HepG2 (cell line): ENCODE measurements around the gene PKP3. TPM values are rescaled to one million over a fixed set of nuclear protein-coding genes. Genes with fewer than 3 reads are reported as not detected.

ENCODE experiments used
- ATAC-seq: fragments of 200-7000 bp; cut with Tn5 transposase; 3 replicates; pipeline ENCODE4 v1.9.1; 2020; ENCODE audit warnings: mild to moderate bottlenecking, moderate library complexity
- BruUV-seq: library from RNA; stranded (reverse); fragments of 400-500 nt; replicated peaks from 2 replicates; lab custom pipeline; 2021; lab: Mats Ljungman, UMichigan
- CTCF ChIA-PET: fragments of 300-600 bp; formaldehyde crosslinking; extraction: SDS; loops from one replicate; lab custom pipeline; 2021; ENCODE audit warnings: low total read pairs, inconsistent platforms, low intra/inter-chr PET ratio; lab: Yijun Ruan, JAX
- POLR2A ChIA-PET: fragments of 350-600 bp; sonication (Branson Sonifier 250); formaldehyde crosslinking; loops from one replicate; lab custom pipeline; 2020; ENCODE audit warnings: antibody characterized with exemption, inconsistent platforms; lab: Yijun Ruan, JAX
- DNase-seq: peaks from one replicate; pipeline ENCODE4 v3.0.0-alpha.2; 2015; ENCODE audit warnings: low spot score
- FAIRE-seq: peaks from 3 replicates; lab custom pipeline; 2011; peaks lifted over from hg19 to GRCh38; lab: Jason Lieb, UNC
- H2AFZ ChIP-seq: one replicate; pipeline ENCODE4 v1.6.1; 2011; ENCODE audit warnings: low read length, inconsistent platforms
- H3K27ac ChIP-seq: fragments of 300-600 bp; 3 replicates; pipeline ENCODE4 v1.8.0; 2011; ENCODE audit warnings: mixed run types, mild to moderate bottlenecking, mixed read lengths, low read length, inconsistent platforms; ENCODE audit not compliant: insufficient read depth; ENCODE audit errors: extremely low read length
- H3K27me3 ChIP-seq, 2 experiments: fragments of 200-600 bp in 1 of 2; 2 replicates in 1 of 2; 3 replicates in 1 of 2; pipeline versions ENCODE4 v1.6.0 to v1.8.0; 2011; ENCODE audit warnings: low read length in 2 of 2, mild to moderate bottlenecking in 2 of 2, moderate library complexity in 2 of 2, inconsistent platforms in 1 of 2; ENCODE audit not compliant: insufficient read depth in 2 of 2, control insufficient read depth in 1 of 2
- H3K36me3 ChIP-seq, 2 experiments: fragments of 200-600 bp in 1 of 2; replicated peaks in 1 of 2; 2 replicates in 1 of 2; 3 replicates in 1 of 2; pipeline versions ENCODE4 v1.5.1 to v1.8.0; 2011; ENCODE audit warnings: low read length in 2 of 2, inconsistent platforms in 1 of 2; ENCODE audit not compliant: insufficient read depth in 2 of 2, control insufficient read depth in 1 of 2
- H3K4me1 ChIP-seq: 2 replicates; pipeline ENCODE4 v1.5.1; 2012; ENCODE audit warnings: low read length, inconsistent platforms; ENCODE audit not compliant: insufficient read depth
- H3K4me2 ChIP-seq: 2 replicates; pipeline ENCODE4 v1.6.0; 2011; ENCODE audit warnings: low read depth, low read length, inconsistent platforms
- H3K4me3 ChIP-seq, 3 experiments: fragments of 200-600 bp in 1 of 3; sonication (generic), shearing (Covaris generic) in 1 of 3; replicated peaks in 1 of 3; 2 replicates each; pipeline ENCODE4 v1.5.1; 2011 to 2016; ENCODE audit warnings: low read length in 3 of 3, inconsistent platforms in 2 of 3, low read depth in 2 of 3, mild to moderate bottlenecking in 2 of 3, control low read depth in 1 of 3, mixed read lengths in 1 of 3; ENCODE audit not compliant: insufficient read depth in 1 of 3
- H3K79me2 ChIP-seq: one replicate; pipeline ENCODE4 v1.6.1; 2011; ENCODE audit warnings: low read length, inconsistent platforms; ENCODE audit not compliant: insufficient read depth
- H3K9ac ChIP-seq: 2 replicates; pipeline ENCODE4 v1.6.0; 2011; ENCODE audit warnings: mild to moderate bottlenecking, low read depth, low read length, inconsistent platforms; ENCODE audit not compliant: insufficient read depth
- H3K9me3 ChIP-seq: 2 replicates; pipeline ENCODE4 v1.5.1; 2012; ENCODE audit warnings: mild to moderate bottlenecking, low read length
- H4K20me1 ChIP-seq: 2 replicates; pipeline ENCODE4 v1.6.0; 2011; ENCODE audit warnings: inconsistent platforms, mild to moderate bottlenecking, low read length, moderate library complexity; ENCODE audit not compliant: insufficient read depth
- MAFF ChIP-seq: IDR thresholded peaks from 2 replicates; pipeline ENCODE4 v1.6.1; 2011; ENCODE audit warnings: low read depth, low read length, improper control_type of control experiment
- MEIS2 ChIP-seq: sonication (generic); formaldehyde crosslinking; IDR thresholded peaks from 2 replicates; pipeline ENCODE4 v1.9.0; 2021; ENCODE audit warnings: mild to moderate bottlenecking, missing genetic modification reagents
- MZF1 ChIP-seq: sonication (generic); formaldehyde crosslinking; IDR thresholded peaks from 2 replicates; pipeline ENCODE4 v1.8.1; 2023; ENCODE audit warnings: mild to moderate bottlenecking, missing genetic modification reagents, borderline replicate concordance
- NCOA2 ChIP-seq: sonication (generic); formaldehyde crosslinking; IDR thresholded peaks from 2 replicates; pipeline ENCODE4 v1.8.0; 2022; ENCODE audit warnings: inconsistent platforms
- ZNF225 ChIP-seq: sonication (generic); formaldehyde crosslinking; IDR thresholded peaks from 2 replicates; pipeline ENCODE4 v1.4.0; 2020; ENCODE audit warnings: mild to moderate bottlenecking, missing genetic modification reagents
- ZNF883 ChIP-seq: sonication (generic); formaldehyde crosslinking; IDR thresholded peaks from 2 replicates; pipeline ENCODE4 v1.5.1; 2020; ENCODE audit warnings: mild to moderate bottlenecking, missing genetic modification reagents; ENCODE audit errors: not compliant biosample characterization
- WGBS: methylation state at CpG from one replicate; pipeline ENCODE4 v1.1.6; 2017; ENCODE audit warnings: low lambda C conversion rate; 5-methylcytosine and 5-hydroxymethylcytosine counted together
- in situ Hi-C: cut with HindIII; loops from 2 replicates; pipeline ENCODE4 v1.10.0; 2017; ENCODE audit warnings: low pct_unique_long_range_greater_than_20kb; ENCODE audit not compliant: extremely low pct_ligation_motif_present
- intact Hi-C: fragments of 100-400 bp; cut with micrococcal nuclease; formaldehyde crosslinking; loops from one replicate; pipeline ENCODE4 v1.10.0; 2022; ENCODE audit not compliant: unreplicated experiment
- polyA plus RNA-seq, 8 experiments: library from polyadenylated mRNA; depleted of rRNA in 3 of 8; stranded (reverse) in 7 of 8; unstranded in 1 of 8; fragments of >200 nt; fragmentation: Illumina TruSeq in 4 of 8; extraction: Trizol in 4 of 8; gene quantifications; 2 replicates each; pipeline versions ENCODE4 v1.2.1 to v1.2.3, GENCODE V29; 2011 to 2016; ENCODE audit warnings: low read depth in 4 of 8, missing spikeins in 1 of 8, mixed read lengths in 1 of 8; ENCODE audit not compliant: insufficient read depth in 1 of 8
- total RNA-seq, 5 experiments: library from RNA; depleted of rRNA; stranded (reverse); fragments of >200 nt; fragmentation: Illumina TruSeq; extraction: Trizol; gene quantifications; 2 replicates each; pipeline ENCODE4 v1.2.3, GENCODE V29; 2016; ENCODE audit warnings: low read depth in 1 of 5
- TF ChIP-seq, protein P1 (sequence below): sonication (generic); formaldehyde crosslinking; IDR thresholded peaks from 2 replicates; pipeline ENCODE4 v1.4.0; 2020; ENCODE audit warnings: missing genetic modification reagents
- TF ChIP-seq, protein P2 (sequence below): IDR thresholded peaks from 2 replicates; pipeline ENCODE4 v1.6.1; 2016
- TF ChIP-seq, protein P3 (sequence below): sonication (generic); formaldehyde crosslinking; IDR thresholded peaks from 2 replicates; pipeline ENCODE4 v1.5.0; 2020; ENCODE audit warnings: mild to moderate bottlenecking, missing genetic modification reagents, borderline replicate concordance
- TF ChIP-seq, protein P4 (sequence below): sonication (generic); formaldehyde crosslinking; IDR thresholded peaks from 2 replicates; pipeline ENCODE4 v1.9.0; 2021; ENCODE audit warnings: missing genetic modification reagents, mild to moderate bottlenecking, borderline replicate concordance

PKP3 gene
- total and polyA plus RNA-seq, 2 of the 13 experiments (the other 11 are each of a cell fraction or from before 2014, with no cell fraction given): 18.0 to 28.7 TPM

DNA sequence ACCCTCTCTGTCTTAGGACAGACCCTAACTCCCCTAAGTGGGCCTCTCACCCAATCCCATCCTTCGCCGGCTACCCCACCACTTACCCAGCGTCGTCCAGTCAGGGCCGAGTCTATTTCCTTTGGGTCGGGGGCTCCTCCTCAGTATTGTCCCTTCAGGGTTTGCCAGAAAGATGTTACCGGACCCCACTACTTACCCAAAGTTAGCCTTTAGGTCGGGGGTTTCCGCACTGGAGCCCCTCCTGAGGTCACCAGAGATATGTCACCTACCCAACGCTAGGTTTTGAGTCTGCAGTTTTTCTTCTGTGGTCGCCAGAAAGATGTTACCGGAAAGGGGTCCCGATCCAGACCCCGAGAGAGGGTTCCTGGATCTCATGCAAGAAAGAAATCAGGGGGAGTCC, 42.6 kb upstream of the PKP3 start:
- FAIRE-seq: no peak
- no peak overlapping the region for H3K9ac ChIP-seq
- H3K36me3 ChIP-seq: no peaks in the 10 kb centered on the region
- in situ Hi-C loops: no loop called here
- POLR2A ChIA-PET: no interaction called here
- no peak overlapping the region for H3K4me2 ChIP-seq
- no peak overlapping the region for H2AFZ ChIP-seq
- no peaks in the 10 kb centered on the region for H3K79me2 ChIP-seq
- intact Hi-C loops: no loop called here
- whole genome bisulfite sequencing: 97% methylated on average over 14 of the region's 14 CpGs
- no peaks in the 10 kb centered on the region for H3K9me3 ChIP-seq
- H4K20me1 ChIP-seq: no peaks in the 10 kb centered on the region
- H3K27ac ChIP-seq: no peak overlapping the region
- CTCF ChIA-PET: no interaction called here
- no peak for DNase-seq
- peaks cover 62% of the 10 kb centered on the region for H3K4me1 ChIP-seq
- no peaks in the 10 kb centered on the region; a peak in 1 of 5 replicates for H3K27me3 ChIP-seq
- BruUV-seq: no TSS peak
- no peak for ATAC-seq
- TF ChIP-seq MEIS2 (CRISPR knock-in tag) (no peak), ZNF883 (CRISPR knock-in tag) (no peak), NCOA2 (CRISPR knock-in tag) (no peak), ZNF225 (CRISPR knock-in tag) (no peak), MZF1 (no peak), MAFF (no peak)
- TF ChIP-seq, protein P1, sequence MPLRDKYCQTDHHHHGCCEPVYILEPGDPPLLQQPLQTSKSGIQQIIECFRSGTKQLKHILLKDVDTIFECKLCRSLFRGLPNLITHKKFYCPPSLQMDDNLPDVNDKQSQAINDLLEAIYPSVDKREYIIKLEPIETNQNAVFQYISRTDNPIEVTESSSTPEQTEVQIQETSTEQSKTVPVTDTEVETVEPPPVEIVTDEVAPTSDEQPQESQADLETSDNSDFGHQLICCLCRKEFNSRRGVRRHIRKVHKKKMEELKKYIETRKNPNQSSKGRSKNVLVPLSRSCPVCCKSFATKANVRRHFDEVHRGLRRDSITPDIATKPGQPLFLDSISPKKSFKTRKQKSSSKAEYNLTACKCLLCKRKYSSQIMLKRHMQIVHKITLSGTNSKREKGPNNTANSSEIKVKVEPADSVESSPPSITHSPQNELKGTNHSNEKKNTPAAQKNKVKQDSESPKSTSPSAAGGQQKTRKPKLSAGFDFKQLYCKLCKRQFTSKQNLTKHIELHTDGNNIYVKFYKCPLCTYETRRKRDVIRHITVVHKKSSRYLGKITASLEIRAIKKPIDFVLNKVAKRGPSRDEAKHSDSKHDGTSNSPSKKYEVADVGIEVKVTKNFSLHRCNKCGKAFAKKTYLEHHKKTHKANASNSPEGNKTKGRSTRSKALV (CRISPR knock-in tag): no peak
- TF ChIP-seq, protein P2, sequence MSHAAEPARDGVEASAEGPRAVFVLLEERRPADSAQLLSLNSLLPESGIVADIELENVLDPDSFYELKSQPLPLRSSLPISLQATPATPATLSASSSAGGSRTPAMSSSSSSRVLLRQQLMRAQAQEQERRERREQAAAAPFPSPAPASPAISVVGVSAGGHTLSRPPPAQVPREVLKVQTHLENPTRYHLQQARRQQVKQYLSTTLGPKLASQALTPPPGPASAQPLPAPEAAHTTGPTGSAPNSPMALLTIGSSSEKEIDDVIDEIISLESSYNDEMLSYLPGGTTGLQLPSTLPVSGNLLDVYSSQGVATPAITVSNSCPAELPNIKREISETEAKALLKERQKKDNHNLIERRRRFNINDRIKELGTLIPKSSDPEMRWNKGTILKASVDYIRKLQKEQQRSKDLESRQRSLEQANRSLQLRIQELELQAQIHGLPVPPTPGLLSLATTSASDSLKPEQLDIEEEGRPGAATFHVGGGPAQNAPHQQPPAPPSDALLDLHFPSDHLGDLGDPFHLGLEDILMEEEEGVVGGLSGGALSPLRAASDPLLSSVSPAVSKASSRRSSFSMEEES: no peak
- TF ChIP-seq, protein P3, sequence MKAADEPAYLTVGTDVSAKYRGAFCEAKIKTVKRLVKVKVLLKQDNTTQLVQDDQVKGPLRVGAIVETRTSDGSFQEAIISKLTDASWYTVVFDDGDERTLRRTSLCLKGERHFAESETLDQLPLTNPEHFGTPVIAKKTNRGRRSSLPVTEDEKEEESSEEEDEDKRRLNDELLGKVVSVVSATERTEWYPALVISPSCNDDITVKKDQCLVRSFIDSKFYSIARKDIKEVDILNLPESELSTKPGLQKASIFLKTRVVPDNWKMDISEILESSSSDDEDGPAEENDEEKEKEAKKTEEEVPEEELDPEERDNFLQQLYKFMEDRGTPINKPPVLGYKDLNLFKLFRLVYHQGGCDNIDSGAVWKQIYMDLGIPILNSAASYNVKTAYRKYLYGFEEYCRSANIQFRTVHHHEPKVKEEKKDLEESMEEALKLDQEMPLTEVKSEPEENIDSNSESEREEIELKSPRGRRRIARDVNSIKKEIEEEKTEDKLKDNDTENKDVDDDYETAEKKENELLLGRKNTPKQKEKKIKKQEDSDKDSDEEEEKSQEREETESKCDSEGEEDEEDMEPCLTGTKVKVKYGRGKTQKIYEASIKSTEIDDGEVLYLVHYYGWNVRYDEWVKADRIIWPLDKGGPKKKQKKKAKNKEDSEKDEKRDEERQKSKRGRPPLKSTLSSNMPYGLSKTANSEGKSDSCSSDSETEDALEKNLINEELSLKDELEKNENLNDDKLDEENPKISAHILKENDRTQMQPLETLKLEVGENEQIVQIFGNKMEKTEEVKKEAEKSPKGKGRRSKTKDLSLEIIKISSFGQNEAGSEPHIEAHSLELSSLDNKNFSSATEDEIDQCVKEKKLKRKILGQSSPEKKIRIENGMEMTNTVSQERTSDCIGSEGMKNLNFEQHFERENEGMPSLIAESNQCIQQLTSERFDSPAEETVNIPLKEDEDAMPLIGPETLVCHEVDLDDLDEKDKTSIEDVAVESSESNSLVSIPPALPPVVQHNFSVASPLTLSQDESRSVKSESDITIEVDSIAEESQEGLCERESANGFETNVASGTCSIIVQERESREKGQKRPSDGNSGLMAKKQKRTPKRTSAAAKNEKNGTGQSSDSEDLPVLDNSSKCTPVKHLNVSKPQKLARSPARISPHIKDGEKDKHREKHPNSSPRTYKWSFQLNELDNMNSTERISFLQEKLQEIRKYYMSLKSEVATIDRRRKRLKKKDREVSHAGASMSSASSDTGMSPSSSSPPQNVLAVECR (CRISPR knock-in tag): no peak
- TF ChIP-seq, protein P4, sequence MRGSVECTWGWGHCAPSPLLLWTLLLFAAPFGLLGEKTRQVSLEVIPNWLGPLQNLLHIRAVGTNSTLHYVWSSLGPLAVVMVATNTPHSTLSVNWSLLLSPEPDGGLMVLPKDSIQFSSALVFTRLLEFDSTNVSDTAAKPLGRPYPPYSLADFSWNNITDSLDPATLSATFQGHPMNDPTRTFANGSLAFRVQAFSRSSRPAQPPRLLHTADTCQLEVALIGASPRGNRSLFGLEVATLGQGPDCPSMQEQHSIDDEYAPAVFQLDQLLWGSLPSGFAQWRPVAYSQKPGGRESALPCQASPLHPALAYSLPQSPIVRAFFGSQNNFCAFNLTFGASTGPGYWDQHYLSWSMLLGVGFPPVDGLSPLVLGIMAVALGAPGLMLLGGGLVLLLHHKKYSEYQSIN (CRISPR knock-in tag): no peak
- H3K4me3 ChIP-seq: no peak overlapping the region
